HepG2 (cell line): ENCODE data around the gene TOMM22. TPM values are rescaled to one million over a fixed set of nuclear protein-coding genes. Genes with fewer than 3 reads are reported as not detected.

Experiments
- CCDC6 ChIP-seq: sonication (generic); formaldehyde crosslinking; IDR thresholded peaks from 2 replicates; pipeline ENCODE4 v1.8.1; 2022; ENCODE audit warnings: mild to moderate bottlenecking, missing genetic modification reagents, moderate library complexity
- MEIS1 ChIP-seq: sonication (generic); formaldehyde crosslinking; IDR thresholded peaks from 2 replicates; pipeline ENCODE4 v1.9.0; 2021; ENCODE audit warnings: mild to moderate bottlenecking, missing genetic modification reagents, moderate library complexity, borderline replicate concordance
- MTA3 ChIP-seq: sonication (generic); formaldehyde crosslinking; IDR thresholded peaks from 2 replicates; pipeline ENCODE4 v1.4.0; 2020; ENCODE audit warnings: missing genetic modification reagents
- RARA ChIP-seq: IDR thresholded peaks from 2 replicates; pipeline ENCODE4 v1.6.1; 2016; ENCODE audit warnings: missing genetic modification reagents, missing compliant biosample characterization
- SRSF1 ChIP-seq: fragments of 200-400 bp; formaldehyde crosslinking; optimal IDR thresholded peaks from 2 replicates; pipeline ENCODE3; 2017; ENCODE audit warnings: mild to moderate bottlenecking, low read depth, low read length, moderate library complexity
- TCF12 ChIP-seq, 2 experiments: fragments of 450-650 bp in 1 of 2; sonication (generic) in 1 of 2; formaldehyde crosslinking in 1 of 2; IDR thresholded peaks; 2 replicates each; pipeline versions ENCODE4 v1.6.1 to v1.8.0; 2017 to 2022; ENCODE audit warnings: antibody characterized with exemption in 1 of 2, mild to moderate bottlenecking in 1 of 2, missing genetic modification reagents in 1 of 2, moderate library complexity in 1 of 2
- ZFP36L1 ChIP-seq: sonication (generic); formaldehyde crosslinking; IDR thresholded peaks from 2 replicates; pipeline ENCODE4 v1.8.0; 2022; ENCODE audit warnings: mild to moderate bottlenecking, missing genetic modification reagents, moderate library complexity
- ZFP82 ChIP-seq: sonication (generic); formaldehyde crosslinking; IDR thresholded peaks from 2 replicates; pipeline ENCODE4 v1.5.1; 2020; ENCODE audit warnings: mild to moderate bottlenecking, missing genetic modification reagents, borderline replicate concordance
- ZNF33B ChIP-seq: sonication (generic); formaldehyde crosslinking; IDR thresholded peaks from 2 replicates; pipeline ENCODE4 v1.5.1; 2020; ENCODE audit warnings: mild to moderate bottlenecking, missing genetic modification reagents
- ZNF558 ChIP-seq: sonication (generic); formaldehyde crosslinking; IDR thresholded peaks from 2 replicates; pipeline ENCODE4 v1.9.0; 2022; ENCODE audit warnings: mild to moderate bottlenecking, missing genetic modification reagents, borderline replicate concordance
- ZNF567 ChIP-seq: sonication (generic); formaldehyde crosslinking; IDR thresholded peaks from 2 replicates; pipeline ENCODE4 v1.8.1; 2023; ENCODE audit warnings: mild to moderate bottlenecking, missing genetic modification reagents, borderline replicate concordance
- ZNF615 ChIP-seq: sonication (generic); formaldehyde crosslinking; IDR thresholded peaks from 2 replicates; pipeline ENCODE4 v1.5.0; 2020; ENCODE audit warnings: mild to moderate bottlenecking, missing genetic modification reagents, borderline replicate concordance
- ZNF776 ChIP-seq: sonication (generic); formaldehyde crosslinking; IDR thresholded peaks from 2 replicates; pipeline ENCODE4 v1.4.0; 2020; ENCODE audit warnings: mild to moderate bottlenecking, missing genetic modification reagents
- polyA plus RNA-seq, 8 experiments: library from polyadenylated mRNA; depleted of rRNA in 3 of 8; stranded (reverse) in 7 of 8; unstranded in 1 of 8; fragments of >200 nt; fragmentation: Illumina TruSeq in 4 of 8; extraction: Trizol in 4 of 8; gene quantifications; 2 replicates each; pipeline versions ENCODE4 v1.2.1 to v1.2.3, GENCODE V29; 2011 to 2016; ENCODE audit warnings: low read depth in 4 of 8, missing spikeins in 1 of 8, mixed read lengths in 1 of 8; ENCODE audit not compliant: insufficient read depth in 1 of 8
- total RNA-seq, 5 experiments: library from RNA; depleted of rRNA; stranded (reverse); fragments of >200 nt; fragmentation: Illumina TruSeq; extraction: Trizol; gene quantifications; 2 replicates each; pipeline ENCODE4 v1.2.3, GENCODE V29; 2016; ENCODE audit warnings: low read depth in 1 of 5
- TF ChIP-seq, protein P1 (sequence below): sonication (generic); formaldehyde crosslinking; conservative IDR thresholded peaks from 2 replicates; pipeline ENCODE4 v1.4.0; 2020; ENCODE audit warnings: mild to moderate bottlenecking, missing genetic modification reagents, moderate library complexity
- TF ChIP-seq, protein P2 (sequence below): sonication (generic); formaldehyde crosslinking; IDR thresholded peaks from 2 replicates; pipeline ENCODE4 v1.8.1; 2022; ENCODE audit warnings: mild to moderate bottlenecking, missing genetic modification reagents
- TF ChIP-seq, protein P3 (sequence below): sonication (generic); formaldehyde crosslinking; conservative IDR thresholded peaks from 2 replicates; pipeline ENCODE4 v1.8.0; 2022; ENCODE audit warnings: mild to moderate bottlenecking, moderate library complexity, missing genetic modification reagents
- TF ChIP-seq, protein P4 (sequence below): sonication (generic); formaldehyde crosslinking; conservative IDR thresholded peaks from 2 replicates; pipeline ENCODE4 v1.8.0; 2022; ENCODE audit warnings: low read depth, missing genetic modification reagents

TOMM22 gene
- total and polyA plus RNA-seq, 2 of the 13 experiments (the other 11 are each of a cell fraction or from before 2014, with no cell fraction given), result 46.9 to 118 TPM

DNA sequence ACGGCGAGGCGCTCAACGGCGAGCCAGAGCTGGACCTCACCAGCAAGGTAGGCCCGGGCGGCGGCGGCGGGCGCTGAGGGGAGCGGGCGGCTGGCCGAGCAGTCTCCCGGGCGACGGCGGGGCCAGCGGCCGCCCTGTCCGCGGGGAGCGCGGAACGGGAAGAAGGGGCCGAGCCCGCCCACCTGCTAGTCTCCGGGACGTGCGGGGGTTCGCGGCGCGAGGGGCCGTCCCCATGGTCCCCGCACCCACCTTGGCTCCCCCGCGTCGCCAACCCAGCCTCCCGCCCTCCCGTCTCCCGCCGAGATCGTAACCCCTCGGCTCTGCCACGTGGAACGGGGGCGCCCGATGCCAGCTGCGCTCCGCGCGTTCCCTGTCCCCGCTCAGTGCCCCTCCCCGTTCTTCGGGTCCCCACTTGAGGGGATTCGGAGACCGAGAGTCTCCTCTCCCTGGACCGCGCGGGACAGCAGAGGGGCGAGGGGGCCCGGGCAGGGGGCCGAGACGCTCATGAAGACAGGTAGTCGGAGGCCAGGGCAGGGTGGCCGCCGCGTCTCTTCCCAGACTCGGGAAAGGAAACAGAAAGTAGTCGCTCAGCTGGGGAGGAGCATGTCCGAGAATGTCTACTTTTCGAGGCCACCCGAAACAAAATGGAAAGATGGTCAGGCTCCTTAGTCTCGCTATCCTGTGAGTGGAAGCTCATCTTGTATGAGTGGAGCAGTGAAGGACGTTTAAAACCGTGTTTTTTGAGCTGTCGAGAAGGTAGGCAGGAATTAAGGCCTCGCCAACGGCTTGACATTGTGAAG is 24.5 kb downstream of the TOMM22 start (continued):
- TF ChIP-seq, protein P1, sequence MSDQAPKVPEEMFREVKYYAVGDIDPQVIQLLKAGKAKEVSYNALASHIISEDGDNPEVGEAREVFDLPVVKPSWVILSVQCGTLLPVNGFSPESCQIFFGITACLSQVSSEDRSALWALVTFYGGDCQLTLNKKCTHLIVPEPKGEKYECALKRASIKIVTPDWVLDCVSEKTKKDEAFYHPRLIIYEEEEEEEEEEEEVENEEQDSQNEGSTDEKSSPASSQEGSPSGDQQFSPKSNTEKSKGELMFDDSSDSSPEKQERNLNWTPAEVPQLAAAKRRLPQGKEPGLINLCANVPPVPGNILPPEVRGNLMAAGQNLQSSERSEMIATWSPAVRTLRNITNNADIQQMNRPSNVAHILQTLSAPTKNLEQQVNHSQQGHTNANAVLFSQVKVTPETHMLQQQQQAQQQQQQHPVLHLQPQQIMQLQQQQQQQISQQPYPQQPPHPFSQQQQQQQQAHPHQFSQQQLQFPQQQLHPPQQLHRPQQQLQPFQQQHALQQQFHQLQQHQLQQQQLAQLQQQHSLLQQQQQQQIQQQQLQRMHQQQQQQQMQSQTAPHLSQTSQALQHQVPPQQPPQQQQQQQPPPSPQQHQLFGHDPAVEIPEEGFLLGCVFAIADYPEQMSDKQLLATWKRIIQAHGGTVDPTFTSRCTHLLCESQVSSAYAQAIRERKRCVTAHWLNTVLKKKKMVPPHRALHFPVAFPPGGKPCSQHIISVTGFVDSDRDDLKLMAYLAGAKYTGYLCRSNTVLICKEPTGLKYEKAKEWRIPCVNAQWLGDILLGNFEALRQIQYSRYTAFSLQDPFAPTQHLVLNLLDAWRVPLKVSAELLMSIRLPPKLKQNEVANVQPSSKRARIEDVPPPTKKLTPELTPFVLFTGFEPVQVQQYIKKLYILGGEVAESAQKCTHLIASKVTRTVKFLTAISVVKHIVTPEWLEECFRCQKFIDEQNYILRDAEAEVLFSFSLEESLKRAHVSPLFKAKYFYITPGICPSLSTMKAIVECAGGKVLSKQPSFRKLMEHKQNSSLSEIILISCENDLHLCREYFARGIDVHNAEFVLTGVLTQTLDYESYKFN, result no peak
- TF ChIP-seq, protein P2, sequence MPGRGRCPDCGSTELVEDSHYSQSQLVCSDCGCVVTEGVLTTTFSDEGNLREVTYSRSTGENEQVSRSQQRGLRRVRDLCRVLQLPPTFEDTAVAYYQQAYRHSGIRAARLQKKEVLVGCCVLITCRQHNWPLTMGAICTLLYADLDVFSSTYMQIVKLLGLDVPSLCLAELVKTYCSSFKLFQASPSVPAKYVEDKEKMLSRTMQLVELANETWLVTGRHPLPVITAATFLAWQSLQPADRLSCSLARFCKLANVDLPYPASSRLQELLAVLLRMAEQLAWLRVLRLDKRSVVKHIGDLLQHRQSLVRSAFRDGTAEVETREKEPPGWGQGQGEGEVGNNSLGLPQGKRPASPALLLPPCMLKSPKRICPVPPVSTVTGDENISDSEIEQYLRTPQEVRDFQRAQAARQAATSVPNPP, result no peak
- TF ChIP-seq ZNF558 (CRISPR knock-in tag) (0 out of 2 replicates have a peak, but pooled peaks have one; percentile 8), MTA3 (CRISPR knock-in tag) (no peak), ZFP36L1 (CRISPR knock-in tag) (no peak), ZFP82 (CRISPR knock-in tag) (no peak), MEIS1 (CRISPR knock-in tag) (no peak), RARA (CRISPR knock-in tag) (peak; percentile 24; the same call in 1 of the 2 replicates), SRSF1 (no peak), ZNF615 (CRISPR knock-in tag) (no peak), CCDC6 (CRISPR knock-in tag) (peak; percentile 41; the same call in 1 of the 2 replicates), ZNF776 (CRISPR knock-in tag) (no peak; the same call in 1 of the 2 replicates), TCF12 (IDR thresholded peaks at IDR 0.05) (no peak), TCF12 (CRISPR knock-in tag; IDR thresholded peaks at IDR 0.05) (no peak), ZNF33B (no peak), ZNF567 (0 out of 2 replicates have a peak, but pooled peaks have one; percentile 44)
- TF ChIP-seq, protein P3, sequence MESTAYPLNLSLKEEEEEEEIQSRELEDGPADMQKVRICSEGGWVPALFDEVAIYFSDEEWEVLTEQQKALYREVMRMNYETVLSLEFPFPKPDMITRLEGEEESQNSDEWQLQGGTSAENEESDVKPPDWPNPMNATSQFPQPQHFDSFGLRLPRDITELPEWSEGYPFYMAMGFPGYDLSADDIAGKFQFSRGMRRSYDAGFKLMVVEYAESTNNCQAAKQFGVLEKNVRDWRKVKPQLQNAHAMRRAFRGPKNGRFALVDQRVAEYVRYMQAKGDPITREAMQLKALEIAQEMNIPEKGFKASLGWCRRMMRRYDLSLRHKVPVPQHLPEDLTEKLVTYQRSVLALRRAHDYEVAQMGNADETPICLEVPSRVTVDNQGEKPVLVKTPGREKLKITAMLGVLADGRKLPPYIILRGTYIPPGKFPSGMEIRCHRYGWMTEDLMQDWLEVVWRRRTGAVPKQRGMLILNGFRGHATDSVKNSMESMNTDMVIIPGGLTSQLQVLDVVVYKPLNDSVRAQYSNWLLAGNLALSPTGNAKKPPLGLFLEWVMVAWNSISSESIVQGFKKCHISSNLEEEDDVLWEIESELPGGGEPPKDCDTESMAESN (CRISPR knock-in tag), result peak; percentile 52; the same call in 1 of the 2 replicates
- TF ChIP-seq, protein P4, sequence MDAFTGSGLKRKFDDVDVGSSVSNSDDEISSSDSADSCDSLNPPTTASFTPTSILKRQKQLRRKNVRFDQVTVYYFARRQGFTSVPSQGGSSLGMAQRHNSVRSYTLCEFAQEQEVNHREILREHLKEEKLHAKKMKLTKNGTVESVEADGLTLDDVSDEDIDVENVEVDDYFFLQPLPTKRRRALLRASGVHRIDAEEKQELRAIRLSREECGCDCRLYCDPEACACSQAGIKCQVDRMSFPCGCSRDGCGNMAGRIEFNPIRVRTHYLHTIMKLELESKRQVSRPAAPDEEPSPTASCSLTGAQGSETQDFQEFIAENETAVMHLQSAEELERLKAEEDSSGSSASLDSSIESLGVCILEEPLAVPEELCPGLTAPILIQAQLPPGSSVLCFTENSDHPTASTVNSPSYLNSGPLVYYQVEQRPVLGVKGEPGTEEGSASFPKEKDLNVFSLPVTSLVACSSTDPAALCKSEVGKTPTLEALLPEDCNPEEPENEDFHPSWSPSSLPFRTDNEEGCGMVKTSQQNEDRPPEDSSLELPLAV (CRISPR knock-in tag), result no peak
